T-helper 1 cell treated with Interleukin-12 subunit alpha and Interleukin-12 subunit beta and Interleukin-4 antibody, amounts not matched to agents 30 ng/mL and 1 ng/mL, for 36 hours (primary cell): ENCODE measurements around the gene ALOX5. TPM values are rescaled to one million over a fixed set of nuclear protein-coding genes. Genes with fewer than 3 reads are reported as not detected.

ENCODE experiments used
- total RNA-seq: library from RNA; stranded (reverse); gene quantifications from 2 replicates; pipeline ENCODE4 v1.2.3, GENCODE V29; 2022

The ALOX5 gene
- total RNA-seq, 1 donor from 2014 or later, result 30.1 TPM

Other genes with a start within 250 kb of the ALOX5 start
- gene OR13A1, start 58.6 kb upstream of the ALOX5 start, total RNA-seq, result not detected in 2 replicates